ENCODE measurements around the gene MBD3L3. TPM values are rescaled to one million over a fixed set of nuclear protein-coding genes. Genes with fewer than 3 reads are reported as not detected.

The MBD3L3 gene
- polyA plus RNA-seq, 1 of the 3 experiments (the other 2 are of a cell fraction): 0.07 TPM

- POLR2A ChIA-PET: no interaction called here
- TF ChIP-seq USF1 (IDR thresholded peaks at IDR 0.05; ENCODE audit: borderline replicate concordance, low read depth) (no peak), JUND (IDR thresholded peaks at IDR 0.05) (no peak), CHD2 (IDR thresholded peaks at IDR 0.05; ENCODE audit: low read length, partially characterized antibody) (no peak), NRF1 (IDR thresholded peaks at IDR 0.05; ENCODE audit: low read depth, low read length) (no peak), ZBTB33 (IDR thresholded peaks at IDR 0.05; ENCODE audit: borderline replicate concordance, low read depth) (no peak), RCOR1 (IDR thresholded peaks at IDR 0.05; ENCODE audit: low read length) (no peak), RXRA (IDR thresholded peaks at IDR 0.05; ENCODE audit: borderline replicate concordance, low read depth) (no peak), EP300 (IDR thresholded peaks at IDR 0.05; ENCODE audit: borderline replicate concordance in 1 of 2, low read depth in 1 of 2, low read length in 1 of 2) (no peak), SMC3 (IDR thresholded peaks at IDR 0.05; ENCODE audit: low read depth, low read length) (no peak)
Measured at GRCh38 chr19:7018828-7019227, 39.6 kb downstream of the MBD3L3 start.

GRCh38 chr19:7013678-7014077 lies 44.8 kb downstream of the MBD3L3 start:
- Histone ChIP-seq H4K20me1 (ENCODE audit: insufficient read depth) (no peaks in the 10 kb centered on the region), H3K9ac (no peak overlapping the region), H3F3A (replicated peaks; ENCODE audit: insufficient read depth) (no peaks in the 10 kb centered on the region), H3K27ac (ENCODE audit: low read depth in 2 of 2, low read length in 1 of 2) (no peak overlapping the region), H3K4me2 (no peak overlapping the region), H3K79me2 (ENCODE audit: insufficient read depth) (no peaks in the 10 kb centered on the region), H3K36me3 (replicated peaks in 1 of 2; ENCODE audit: control insufficient read depth in 1 of 2, insufficient read depth in 2 of 2, low read length in 1 of 2) (no peaks in the 10 kb centered on the region), H3K9me2 (no peaks in the 10 kb centered on the region), H3K4me3 (ENCODE audit: low read depth in 2 of 2, low read length in 1 of 2) (no peak overlapping the region), H2AFZ (ENCODE audit: low read depth) (no peak overlapping the region), H3K27me3 (ENCODE audit: insufficient read depth) (peaks cover 25% of the 10 kb centered on the region; the same call in 1 of the 2 replicates), H3K9me3 (no peaks in the 10 kb centered on the region), H3K4me1 (ENCODE audit: control insufficient read depth in 1 of 2, insufficient read depth in 2 of 2, low read depth in 1 of 2, low read length in 1 of 2) (no peaks in the 10 kb centered on the region)
- ChIA-PET CTCF (no interaction called here), POLR2A (no interaction called here)
- TF ChIP-seq NFIC (IDR thresholded peaks at IDR 0.05; ENCODE audit: borderline replicate concordance) (0 out of 2 replicates have a peak, but pooled peaks have one; percentile 30), RXRA (IDR thresholded peaks at IDR 0.05; ENCODE audit: borderline replicate concordance, low read depth) (no peak), JUND (IDR thresholded peaks at IDR 0.05) (0 out of 2 replicates have a peak, but pooled peaks have one; percentile 12), PBX3 (IDR thresholded peaks at IDR 0.05) (peak; percentile 64)
- no peak for DNase-seq
- WGBS (ENCODE audit: low lambda C conversion rate): 6% methylated on average over 4 of the region's 4 CpGs

More at GRCh38 chr19:7018828-7019227, 39.6 kb downstream of the MBD3L3 start:
- Histone ChIP-seq H3K36me3 (replicated peaks in 1 of 2; ENCODE audit: control insufficient read depth in 1 of 2, insufficient read depth in 2 of 2, low read length in 1 of 2) (no peaks in the 10 kb centered on the region), H2AFZ (ENCODE audit: low read depth) (no peak overlapping the region), H3K4me3 (ENCODE audit: low read depth in 2 of 2, low read length in 1 of 2) (no peak overlapping the region), H3K4me1 (ENCODE audit: control insufficient read depth in 1 of 2, insufficient read depth in 2 of 2, low read depth in 1 of 2, low read length in 1 of 2) (no peaks in the 10 kb centered on the region), H3K9me3 (no peaks in the 10 kb centered on the region), H3K4me2 (no peak overlapping the region), H4K20me1 (ENCODE audit: insufficient read depth) (no peaks in the 10 kb centered on the region), H3K27ac (ENCODE audit: low read depth in 2 of 2, low read length in 1 of 2) (no peak overlapping the region), H3K27me3 (ENCODE audit: insufficient read depth) (peaks cover 12% of the 10 kb centered on the region; the same call in 1 of the 2 replicates), H3F3A (replicated peaks; ENCODE audit: insufficient read depth) (no peaks in the 10 kb centered on the region), H3K9ac (no peak overlapping the region), H3K79me2 (ENCODE audit: insufficient read depth) (no peaks in the 10 kb centered on the region), H3K9me2 (no peaks in the 10 kb centered on the region)
- CTCF ChIA-PET: no interaction called here
- 8% methylated on average over 6 of the region's 6 CpGs for WGBS (ENCODE audit: low lambda C conversion rate)
- DNase-seq: no peak

All from SK-N-SH (cell line).